OCI-LY7 (cell line): ENCODE data around the gene CGNL1.

Experiments used
- EZH2phosphoT487 ChIP-seq: fragments of 200-600 bp; sonication (generic); IDR thresholded peaks from 2 replicates; pipeline ENCODE4 v1.6.1; 2018; ENCODE audit warnings: low read depth, borderline replicate concordance, mild to moderate bottlenecking, mixed run types, antibody characterized with exemption, low read length, moderate library complexity, mixed read lengths
- TF ChIP-seq, protein P1 (sequence below): fragments of 200-600 bp; sonication (generic); conservative IDR thresholded peaks from 2 replicates; pipeline ENCODE4 v1.5.1; 2014; ENCODE audit warnings: mild to moderate bottlenecking, antibody characterized with exemption, low read length, moderate library complexity, mixed read lengths

GRCh38 chr15:57563416-57563815 lies 187.1 kb downstream of the CGNL1 start:
- TF ChIP-seq, protein P1, sequence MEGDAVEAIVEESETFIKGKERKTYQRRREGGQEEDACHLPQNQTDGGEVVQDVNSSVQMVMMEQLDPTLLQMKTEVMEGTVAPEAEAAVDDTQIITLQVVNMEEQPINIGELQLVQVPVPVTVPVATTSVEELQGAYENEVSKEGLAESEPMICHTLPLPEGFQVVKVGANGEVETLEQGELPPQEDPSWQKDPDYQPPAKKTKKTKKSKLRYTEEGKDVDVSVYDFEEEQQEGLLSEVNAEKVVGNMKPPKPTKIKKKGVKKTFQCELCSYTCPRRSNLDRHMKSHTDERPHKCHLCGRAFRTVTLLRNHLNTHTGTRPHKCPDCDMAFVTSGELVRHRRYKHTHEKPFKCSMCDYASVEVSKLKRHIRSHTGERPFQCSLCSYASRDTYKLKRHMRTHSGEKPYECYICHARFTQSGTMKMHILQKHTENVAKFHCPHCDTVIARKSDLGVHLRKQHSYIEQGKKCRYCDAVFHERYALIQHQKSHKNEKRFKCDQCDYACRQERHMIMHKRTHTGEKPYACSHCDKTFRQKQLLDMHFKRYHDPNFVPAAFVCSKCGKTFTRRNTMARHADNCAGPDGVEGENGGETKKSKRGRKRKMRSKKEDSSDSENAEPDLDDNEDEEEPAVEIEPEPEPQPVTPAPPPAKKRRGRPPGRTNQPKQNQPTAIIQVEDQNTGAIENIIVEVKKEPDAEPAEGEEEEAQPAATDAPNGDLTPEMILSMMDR, result no peak
- no peak for TF ChIP-seq EZH2phosphoT487
